Dendritic cell treated with granulocyte-macrophage colony-stimulating factor and Interleukin-4, amounts not matched to agents 40 ng/mL and 50 ng/mL, for 4 days (primary cell): ENCODE measurements around the gene C1orf21.

ENCODE experiments used
- H3K27ac Mint-ChIP-seq: one replicate; pipeline ENCODE4 v1.8.0; 2022; ENCODE audit warnings: mild to moderate bottlenecking, mixed read lengths
- H3K27me3 Mint-ChIP-seq: one replicate; pipeline ENCODE4 v1.8.0; 2022; ENCODE audit warnings: mild to moderate bottlenecking, mixed read lengths
- H3K36me3 Mint-ChIP-seq: one replicate; pipeline ENCODE4 v1.8.0; 2022; ENCODE audit warnings: low read depth, mixed read lengths
- H3K4me1 Mint-ChIP-seq: one replicate; pipeline ENCODE4 v1.8.0; 2022; ENCODE audit warnings: low read depth, mixed read lengths
- H3K4me3 Mint-ChIP-seq: one replicate; pipeline ENCODE4 v1.8.0; 2022; ENCODE audit warnings: mild to moderate bottlenecking, moderate library complexity, mixed read lengths
- H3K9me3 Mint-ChIP-seq: one replicate; pipeline ENCODE4 v1.8.0; 2022; ENCODE audit warnings: mixed read lengths
- intact Hi-C: fragments of 100-400 bp; cut with micrococcal nuclease; formaldehyde crosslinking; loops from one replicate; pipeline ENCODE4 v1.15.0; 2022

Gene C1orf21

GRCh38 chr1:184569106-184569505 lies 182.3 kb downstream of the C1orf21 start:
- Mint-ChIP-seq H3K4me3 (no peak overlapping the region), H3K36me3 (no peaks in the 10 kb centered on the region), H3K27ac (no peak overlapping the region), H3K9me3 (no peaks in the 10 kb centered on the region), H3K27me3 (no peaks in the 10 kb centered on the region), H3K4me1 (peaks cover 13% of the 10 kb centered on the region)
- intact Hi-C loops, result no loop called here

- Mint-ChIP-seq H3K27me3 (no peaks in the 10 kb centered on the region), H3K27ac (no peak overlapping the region)
- intact Hi-C loops, result no loop called here
Measured at GRCh38 chr1:184574588-184574987, 187.8 kb downstream of the C1orf21 start.

GRCh38 chr1:184576822-184577221 lies 190.0 kb downstream of the C1orf21 start:
- H3K27ac Mint-ChIP-seq, result no peak overlapping the region
- H3K4me1 Mint-ChIP-seq, result no peaks in the 10 kb centered on the region
- no peak overlapping the region for H3K4me3 Mint-ChIP-seq
- peaks cover 12% of the 10 kb centered on the region for H3K9me3 Mint-ChIP-seq
- H3K36me3 Mint-ChIP-seq, result no peaks in the 10 kb centered on the region
- intact Hi-C loops, result no loop called here
- H3K27me3 Mint-ChIP-seq, result no peaks in the 10 kb centered on the region

More at GRCh38 chr1:184574588-184574987, 187.8 kb downstream of the C1orf21 start:
- no peaks in the 10 kb centered on the region for H3K9me3 Mint-ChIP-seq
- no peaks in the 10 kb centered on the region for H3K4me1 Mint-ChIP-seq
- H3K36me3 Mint-ChIP-seq, result no peaks in the 10 kb centered on the region
- no peak overlapping the region for H3K4me3 Mint-ChIP-seq

- Mint-ChIP-seq H3K27ac (no peak overlapping the region), H3K27me3 (no peaks in the 10 kb centered on the region), H3K36me3 (no peaks in the 10 kb centered on the region), H3K4me1 (no peaks in the 10 kb centered on the region), H3K4me3 (no peak overlapping the region), H3K9me3 (peaks cover 12% of the 10 kb centered on the region)
- intact Hi-C loops, result no loop called here
Measured at GRCh38 chr1:184577319-184577718, 190.5 kb downstream of the C1orf21 start.

GRCh38 chr1:184582411-184582810 lies 195.6 kb downstream of the C1orf21 start:
- Mint-ChIP-seq H3K27ac (no peak overlapping the region), H3K4me1 (peaks cover 8% of the 10 kb centered on the region), H3K36me3 (no peaks in the 10 kb centered on the region), H3K27me3 (no peaks in the 10 kb centered on the region), H3K4me3 (no peak overlapping the region), H3K9me3 (peaks cover 12% of the 10 kb centered on the region)
- intact Hi-C loops, result no loop called here

- Mint-ChIP-seq H3K36me3 (no peaks in the 10 kb centered on the region), H3K27ac (no peak overlapping the region), H3K4me1 (peaks cover 8% of the 10 kb centered on the region), H3K4me3 (no peak overlapping the region), H3K9me3 (peaks cover 12% of the 10 kb centered on the region), H3K27me3 (no peaks in the 10 kb centered on the region)
- intact Hi-C loops, result no loop called here
Measured at GRCh38 chr1:184583849-184584248, 197.0 kb downstream of the C1orf21 start.

- Mint-ChIP-seq H3K27me3 (no peaks in the 10 kb centered on the region), H3K4me3 (no peak overlapping the region), H3K4me1 (peaks cover 6% of the 10 kb centered on the region), H3K36me3 (no peaks in the 10 kb centered on the region), H3K27ac (no peak overlapping the region), H3K9me3 (no peaks in the 10 kb centered on the region)
- intact Hi-C loops, result no loop called here
Measured at GRCh38 chr1:184588701-184589100, 201.9 kb downstream of the C1orf21 start.

- no peak overlapping the region for H3K27ac Mint-ChIP-seq
- intact Hi-C loops, result no loop called here
- H3K36me3 Mint-ChIP-seq, result no peaks in the 10 kb centered on the region
- no peaks in the 10 kb centered on the region for H3K27me3 Mint-ChIP-seq
- no peak overlapping the region for H3K4me3 Mint-ChIP-seq
- no peaks in the 10 kb centered on the region for H3K4me1 Mint-ChIP-seq
- H3K9me3 Mint-ChIP-seq, result no peaks in the 10 kb centered on the region
Measured at GRCh38 chr1:184590163-184590750, 203.4 kb downstream of the C1orf21 start.

GRCh38 chr1:184593597-184593996 lies 206.8 kb downstream of the C1orf21 start:
- Mint-ChIP-seq H3K4me3 (no peak overlapping the region), H3K27me3 (no peaks in the 10 kb centered on the region), H3K9me3 (no peaks in the 10 kb centered on the region), H3K36me3 (no peaks in the 10 kb centered on the region), H3K4me1 (no peaks in the 10 kb centered on the region), H3K27ac (no peak overlapping the region)
- intact Hi-C loops, result no loop called here

GRCh38 chr1:184595596-184595995 lies 208.8 kb downstream of the C1orf21 start:
- Mint-ChIP-seq H3K4me1 (no peaks in the 10 kb centered on the region), H3K36me3 (no peaks in the 10 kb centered on the region), H3K27me3 (no peaks in the 10 kb centered on the region), H3K4me3 (no peak overlapping the region), H3K9me3 (no peaks in the 10 kb centered on the region), H3K27ac (no peak overlapping the region)
- intact Hi-C loops, result no loop called here

GRCh38 chr1:184596950-184597645 lies 210.3 kb downstream of the C1orf21 start:
- Mint-ChIP-seq H3K27me3 (no peaks in the 10 kb centered on the region), H3K4me1 (no peaks in the 10 kb centered on the region), H3K27ac (no peak overlapping the region)

GRCh38 chr1:184597650-184598357 lies 211.0 kb downstream of the C1orf21 start:
- intact Hi-C loops, result no loop called here
- H3K4me1 Mint-ChIP-seq, result no peaks in the 10 kb centered on the region
- H3K27me3 Mint-ChIP-seq, result no peaks in the 10 kb centered on the region
- no peaks in the 10 kb centered on the region for H3K9me3 Mint-ChIP-seq
- no peaks in the 10 kb centered on the region for H3K36me3 Mint-ChIP-seq
- H3K4me3 Mint-ChIP-seq, result no peak overlapping the region
- H3K27ac Mint-ChIP-seq, result no peak overlapping the region

More at GRCh38 chr1:184596950-184597645, 210.3 kb downstream of the C1orf21 start:
- intact Hi-C loops, result no loop called here
- Mint-ChIP-seq H3K36me3 (no peaks in the 10 kb centered on the region), H3K9me3 (no peaks in the 10 kb centered on the region), H3K4me3 (no peak overlapping the region)

- Mint-ChIP-seq H3K4me1 (no peaks in the 10 kb centered on the region), H3K27ac (no peak overlapping the region), H3K27me3 (no peaks in the 10 kb centered on the region), H3K4me3 (no peak overlapping the region), H3K36me3 (no peaks in the 10 kb centered on the region), H3K9me3 (no peaks in the 10 kb centered on the region)
- intact Hi-C loops, result no loop called here
Measured at GRCh38 chr1:184598403-184599193, 211.8 kb downstream of the C1orf21 start.
